Measurements from ENCODE around the gene CDKN2B-AS1.

The CDKN2B-AS1 gene

DNA sequence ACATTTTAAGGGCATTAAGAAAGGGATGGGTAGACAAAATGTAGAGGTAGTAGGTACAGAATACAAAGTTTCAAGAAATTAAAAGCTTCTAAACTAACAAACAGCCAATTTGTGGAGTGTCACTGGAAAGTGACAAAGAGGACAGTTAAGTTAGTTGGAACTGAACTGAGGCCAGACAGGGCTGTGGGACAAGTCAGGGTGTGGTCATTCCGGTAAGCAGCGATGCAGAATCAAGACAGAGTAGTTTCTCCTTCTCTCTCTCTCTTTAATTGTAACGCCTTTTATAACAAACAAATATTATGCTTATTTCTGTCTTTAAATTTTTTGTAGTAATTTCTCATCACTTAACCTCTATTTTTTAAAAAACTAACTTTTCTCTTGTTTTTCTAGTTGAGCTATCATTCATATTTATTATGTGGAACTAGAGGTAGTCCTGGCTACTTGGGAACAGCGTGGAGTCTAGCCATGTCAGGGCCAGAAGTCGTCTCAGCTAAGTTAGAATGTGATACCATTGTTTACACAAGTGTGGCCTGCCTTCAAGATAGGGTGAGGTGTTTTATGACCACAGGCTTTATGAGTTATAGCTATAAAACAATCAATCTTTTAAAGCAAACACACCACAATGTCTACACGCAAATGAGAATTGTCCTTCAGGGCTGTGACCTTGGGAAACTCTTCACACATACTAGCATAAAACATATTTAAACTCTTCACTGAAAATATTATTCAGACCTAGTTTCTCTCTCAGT is 129.8 kb downstream of the CDKN2B-AS1 start:
- DNase-seq, result no peak

DNA sequence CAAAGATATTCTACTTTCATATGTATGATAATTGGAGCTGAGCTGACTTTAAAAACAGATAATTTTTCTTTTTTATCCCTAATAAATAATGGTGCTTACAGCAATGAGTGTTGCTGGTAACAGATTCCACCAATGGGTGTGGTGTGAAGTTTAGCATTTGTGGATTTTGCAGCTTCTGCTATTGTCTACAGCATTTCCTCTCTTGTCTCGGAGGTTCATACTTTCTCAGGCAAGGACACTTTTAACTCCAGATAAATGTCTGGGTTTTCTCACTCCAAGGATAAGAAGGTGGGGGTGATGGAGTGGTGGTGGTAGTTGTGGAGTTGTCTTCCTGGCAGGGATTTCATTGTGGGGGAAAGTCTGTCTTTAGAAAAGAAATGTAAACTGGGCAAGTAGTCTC is 134.5 kb downstream of the CDKN2B-AS1 start:
- no peak for DNase-seq

DNA sequence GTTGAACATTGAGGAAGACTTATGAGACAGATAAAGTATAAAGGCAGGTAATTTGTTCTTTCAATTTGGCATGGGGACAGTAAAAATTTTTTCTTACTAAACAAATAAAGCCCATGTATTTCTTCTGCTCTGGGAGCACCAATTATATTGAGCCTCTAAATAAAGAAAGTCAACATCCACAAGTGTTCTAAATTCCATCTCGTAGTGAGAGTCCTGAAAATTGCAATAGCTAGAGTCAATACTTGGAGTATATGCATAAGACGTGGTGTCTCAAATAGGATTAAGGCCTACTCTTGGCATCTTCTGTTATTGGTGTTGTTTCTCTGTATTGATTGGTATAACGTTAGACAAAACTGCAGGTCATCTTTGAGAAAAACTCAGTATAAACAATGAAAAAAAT is 135.0 kb downstream of the CDKN2B-AS1 start:
- DNase-seq, result no peak

DNA sequence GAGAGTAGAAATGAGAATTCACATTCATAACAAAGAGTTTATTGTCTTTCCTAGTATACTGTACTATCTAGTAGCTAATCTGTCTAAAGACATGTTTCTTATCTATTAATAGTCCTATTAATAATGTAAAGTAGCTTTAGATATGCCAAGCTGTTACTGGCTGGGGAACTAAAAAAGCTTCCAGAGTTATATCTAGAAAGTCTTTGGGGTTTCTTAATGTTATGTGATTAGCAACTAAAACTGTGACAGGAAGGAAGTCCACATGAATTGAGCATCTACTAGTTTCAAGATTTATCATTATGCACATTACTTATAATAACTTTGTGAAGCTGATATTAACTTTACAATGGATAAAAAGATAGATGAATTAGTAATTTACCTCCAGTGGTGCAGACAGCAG is 137.2 kb downstream of the CDKN2B-AS1 start:
- DNase-seq, result no peak

DNA sequence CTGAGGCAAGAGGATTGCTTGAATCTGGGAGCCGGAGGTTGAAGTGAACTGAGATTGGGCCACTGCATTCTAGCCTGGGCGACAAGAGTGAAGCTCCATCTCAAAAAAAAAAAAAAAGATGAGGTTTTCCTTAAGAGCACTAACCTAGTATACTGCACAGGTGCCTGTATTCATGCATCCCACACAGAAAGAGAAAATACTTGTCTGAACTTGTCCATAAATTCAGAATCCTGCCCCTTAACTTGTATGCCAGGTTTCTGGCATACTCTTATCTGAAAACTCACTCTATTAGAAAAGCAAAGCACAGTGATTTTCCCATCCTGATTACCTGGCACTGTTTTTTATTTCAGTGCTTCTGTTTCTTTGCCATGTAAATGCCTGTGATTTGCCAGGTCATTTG is 139.8 kb downstream of the CDKN2B-AS1 start:
- no peak for DNase-seq

DNA sequence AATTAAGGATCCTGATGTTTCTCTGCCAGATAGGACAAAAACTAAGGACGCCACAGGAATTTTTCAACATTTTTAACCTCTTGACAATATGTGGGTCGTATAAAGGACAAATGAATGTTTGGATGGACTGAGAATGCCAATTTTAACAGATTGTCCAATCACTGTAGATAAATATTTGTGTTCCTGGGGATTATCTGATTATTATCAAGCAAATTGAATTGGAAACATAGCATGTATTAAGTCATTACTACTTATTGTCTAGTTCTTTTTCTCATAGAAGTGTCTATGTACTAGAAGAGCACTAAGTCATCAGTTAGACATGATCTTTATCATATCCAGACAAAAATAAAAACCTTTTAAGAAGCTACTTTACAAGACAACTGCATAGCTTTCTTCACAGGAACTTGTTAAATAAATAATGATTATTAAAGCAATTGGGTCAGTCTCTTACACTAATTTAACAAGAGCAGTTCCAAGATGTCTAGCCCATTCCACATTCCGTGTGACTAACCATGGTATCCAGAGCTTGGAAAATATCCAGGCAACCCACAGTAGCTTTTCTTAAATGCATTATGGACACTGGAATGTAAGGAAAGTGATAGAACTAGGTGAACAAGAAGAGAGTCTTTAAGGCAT is 142.0 kb downstream of the CDKN2B-AS1 start:
- DNase-seq, result no peak

DNA sequence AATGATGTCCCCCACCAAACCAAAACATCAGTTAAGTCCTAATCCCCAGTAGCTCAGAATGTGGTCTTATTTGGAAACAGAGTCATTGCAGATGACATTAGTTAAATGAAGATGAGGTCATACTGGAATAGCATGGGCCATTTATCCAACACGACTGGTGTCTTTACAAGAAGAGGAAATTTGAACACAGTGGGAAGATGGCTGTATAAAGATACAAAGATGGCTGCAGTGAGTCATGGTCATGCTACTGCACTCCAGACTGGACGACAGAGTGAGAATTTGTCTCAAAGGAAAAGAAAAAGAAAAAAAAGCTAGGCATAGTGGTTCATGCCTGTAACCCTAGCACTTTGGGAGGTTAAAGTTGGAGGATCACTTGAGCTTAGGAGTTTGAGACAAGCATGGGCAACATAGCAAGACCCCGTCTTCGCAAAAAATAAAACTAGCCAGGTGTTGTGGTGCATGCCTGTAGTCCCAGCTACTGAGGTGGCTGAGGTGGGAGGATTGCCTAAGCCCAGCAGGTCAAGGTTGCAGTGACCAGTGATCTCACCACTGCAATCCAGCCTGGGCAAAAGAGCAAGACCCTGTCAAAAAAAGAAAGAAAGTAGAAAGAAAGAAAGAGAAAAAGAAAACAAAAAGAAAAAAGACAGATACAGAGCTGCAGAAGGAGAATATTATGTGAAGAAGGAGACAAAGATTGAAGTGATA is 144.5 kb downstream of the CDKN2B-AS1 start:
- no peak for DNase-seq

DNA sequence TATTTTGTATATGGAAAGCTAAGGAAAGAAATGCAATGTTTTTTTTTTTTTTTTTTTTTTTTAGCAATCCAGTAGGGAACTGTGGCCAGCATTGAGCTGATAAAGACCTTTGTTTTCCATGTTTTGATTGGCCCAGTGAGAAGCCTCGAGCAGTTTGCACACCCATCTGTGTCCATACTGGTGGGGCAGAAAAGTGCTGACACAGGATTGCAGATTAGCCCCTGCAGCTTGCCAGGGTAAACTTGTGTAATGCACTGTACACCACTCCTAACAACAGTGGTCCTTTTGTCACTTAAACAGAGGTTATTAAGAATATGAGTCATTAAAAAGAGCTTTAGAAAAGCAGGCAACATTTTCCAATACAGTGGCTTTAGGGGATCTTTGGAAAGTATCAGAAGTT is 147.3 kb downstream of the CDKN2B-AS1 start:
- DNase-seq, result no peak

DNA sequence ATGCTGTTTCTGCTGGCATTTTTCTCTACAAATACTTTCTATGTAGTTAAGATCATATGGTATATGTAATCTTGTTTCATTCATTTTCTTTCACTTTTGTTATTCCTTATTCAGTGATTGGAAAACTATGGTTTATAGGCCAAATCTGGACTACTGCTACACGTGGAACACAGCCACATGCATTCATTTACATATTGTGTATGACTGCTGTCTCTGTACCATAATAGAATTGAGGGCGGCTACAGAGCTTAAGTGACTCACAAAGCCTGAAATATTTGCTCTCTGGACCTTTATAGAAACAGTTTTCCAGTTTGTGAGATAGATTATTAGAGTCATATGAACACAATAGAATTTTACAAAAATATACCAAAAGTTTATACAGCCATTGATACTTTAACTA is 148.1 kb downstream of the CDKN2B-AS1 start:
- no peak for DNase-seq

DNA sequence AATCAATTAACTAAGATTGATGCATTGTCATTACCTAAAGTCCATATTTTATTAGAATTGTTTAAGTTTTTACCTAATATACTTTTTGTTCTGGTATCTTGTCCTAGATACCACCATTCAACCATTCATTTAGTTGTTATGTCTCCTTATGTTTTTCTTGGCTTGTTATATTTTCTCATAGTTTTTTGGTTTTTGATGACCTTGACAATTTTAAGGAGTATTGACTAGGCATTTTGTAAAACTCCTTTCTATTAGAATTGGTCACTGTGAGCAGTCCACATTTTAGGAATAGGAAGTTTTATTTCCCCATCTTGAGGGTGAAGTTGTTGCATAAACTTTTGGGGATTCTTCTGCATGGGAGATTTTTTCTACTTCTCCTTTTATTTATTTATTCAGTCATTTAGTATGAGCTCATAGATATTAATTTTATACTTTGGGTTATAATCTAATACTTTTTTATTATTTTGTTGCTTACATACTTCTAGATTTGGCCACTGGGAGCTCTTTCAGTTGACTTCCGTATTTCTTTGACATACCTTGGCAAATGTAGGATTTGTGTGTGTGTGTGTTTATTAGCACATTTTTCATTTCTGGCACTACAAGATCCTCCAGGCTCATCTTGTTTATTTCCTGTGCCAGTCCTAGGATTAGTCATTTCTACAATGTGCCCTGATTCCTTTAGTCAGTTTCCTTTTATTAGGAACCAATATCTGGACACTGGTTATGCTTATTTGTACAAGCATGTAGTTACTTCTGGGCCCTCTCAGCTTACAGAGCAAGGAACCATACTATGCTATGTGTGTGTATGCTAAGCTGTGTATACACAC is 149.4 kb downstream of the CDKN2B-AS1 start:
- no peak for DNase-seq

DNA sequence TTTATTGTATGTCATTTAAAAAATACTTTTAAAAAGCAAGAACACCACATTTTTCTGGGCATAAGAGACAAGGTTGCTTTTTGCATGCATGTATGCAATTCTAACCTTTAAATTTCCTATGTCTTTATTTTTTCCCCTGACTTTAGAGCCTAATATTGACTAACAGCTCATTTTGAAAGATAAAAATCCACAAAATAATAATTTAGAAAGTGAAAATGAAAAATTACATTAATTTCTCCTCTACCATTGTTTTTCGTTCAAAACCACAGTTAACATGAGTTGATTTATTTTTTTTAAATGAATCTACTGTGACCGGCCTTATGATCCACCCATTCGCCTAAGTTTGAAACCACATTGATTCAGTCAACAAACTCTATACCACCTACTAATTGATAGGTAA is 152.0 kb downstream of the CDKN2B-AS1 start:
- DNase-seq, result no peak

DNA sequence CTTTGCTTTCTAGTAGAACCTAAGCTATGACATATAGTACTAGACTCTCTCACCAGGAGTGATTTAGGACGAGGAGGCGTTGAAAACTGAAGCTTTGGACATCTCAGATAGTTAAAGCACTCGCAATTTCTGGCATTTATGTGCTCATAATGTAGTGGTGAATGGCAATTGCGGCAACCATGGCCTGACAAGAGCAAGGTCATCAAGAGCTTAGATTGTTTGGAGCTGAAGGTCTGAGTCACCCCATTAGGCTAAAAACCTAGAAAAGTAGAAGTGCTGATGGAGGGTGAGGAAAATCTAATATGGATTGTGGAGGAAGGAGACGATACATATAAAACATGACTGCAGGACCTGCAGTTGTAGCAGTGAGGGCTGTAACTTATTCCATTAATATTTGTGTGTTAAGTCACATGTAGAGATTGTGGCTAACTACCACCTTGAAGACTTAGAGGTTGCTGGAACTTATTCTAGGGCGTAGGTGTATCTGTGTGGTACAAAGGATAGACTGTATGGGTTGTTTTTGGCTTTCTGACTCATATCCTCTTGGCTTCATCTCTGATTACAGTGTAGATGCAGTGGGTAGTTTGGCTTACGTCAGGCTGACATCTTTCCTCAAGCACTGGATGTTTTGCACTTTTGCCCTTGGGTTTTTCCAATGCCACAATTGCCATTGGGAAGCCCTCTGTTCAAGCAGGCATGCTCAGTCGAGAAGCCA is 153.4 kb downstream of the CDKN2B-AS1 start:
- no peak for DNase-seq

DNA sequence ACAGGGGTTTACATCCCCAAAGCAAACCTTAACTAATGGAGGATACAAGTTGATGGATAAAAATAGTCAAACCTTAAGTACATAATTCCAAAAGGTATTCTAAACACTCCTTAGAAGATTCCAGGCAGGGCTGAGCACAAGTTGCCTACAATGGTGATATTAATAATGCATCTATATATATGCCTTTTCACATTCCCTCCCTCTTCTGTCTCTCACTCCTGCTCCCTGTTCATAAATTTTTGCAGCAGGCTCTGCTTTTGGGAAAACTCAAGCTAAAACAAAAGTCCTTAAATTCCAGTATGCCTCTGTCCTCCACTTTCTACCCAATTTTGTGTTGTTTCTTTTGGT is 153.9 kb downstream of the CDKN2B-AS1 start:
- DNase-seq, result no peak

DNA sequence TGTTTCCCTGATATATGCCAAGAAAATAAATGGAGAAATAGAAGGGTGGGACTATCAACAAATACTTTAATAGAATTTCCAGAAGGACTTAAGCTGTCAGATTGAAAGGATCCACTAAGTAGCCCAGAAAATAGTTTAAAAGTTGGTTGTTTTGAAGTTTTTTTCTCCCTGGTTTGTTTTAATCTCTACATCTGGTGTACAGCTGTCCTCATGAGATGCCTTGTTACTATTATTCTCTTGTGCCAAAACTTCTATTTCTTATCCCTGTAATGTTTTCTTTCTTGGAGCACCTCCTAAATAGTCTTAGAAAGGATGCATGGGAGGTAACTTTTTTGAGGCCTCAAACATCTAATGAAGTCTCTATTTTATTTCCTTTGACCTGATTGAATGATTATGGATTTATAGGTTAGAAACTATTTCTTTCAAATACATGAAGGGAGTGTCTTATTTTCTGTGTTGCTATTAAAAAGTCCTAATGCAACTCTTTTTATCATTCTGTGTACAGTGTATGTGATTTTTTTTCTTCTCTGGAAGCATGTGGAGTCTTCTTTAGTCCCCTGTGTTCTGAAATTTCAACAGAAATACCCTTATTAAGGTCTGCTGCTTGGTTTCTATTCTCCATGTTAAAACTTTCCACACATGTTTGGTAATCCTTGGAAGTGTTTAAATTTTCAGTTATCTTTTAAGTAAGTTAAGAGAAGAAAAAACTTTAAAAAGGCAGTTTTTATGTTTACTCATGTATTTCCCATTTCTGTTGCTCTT is 154.5 kb downstream of the CDKN2B-AS1 start:
- no peak for DNase-seq

DNA sequence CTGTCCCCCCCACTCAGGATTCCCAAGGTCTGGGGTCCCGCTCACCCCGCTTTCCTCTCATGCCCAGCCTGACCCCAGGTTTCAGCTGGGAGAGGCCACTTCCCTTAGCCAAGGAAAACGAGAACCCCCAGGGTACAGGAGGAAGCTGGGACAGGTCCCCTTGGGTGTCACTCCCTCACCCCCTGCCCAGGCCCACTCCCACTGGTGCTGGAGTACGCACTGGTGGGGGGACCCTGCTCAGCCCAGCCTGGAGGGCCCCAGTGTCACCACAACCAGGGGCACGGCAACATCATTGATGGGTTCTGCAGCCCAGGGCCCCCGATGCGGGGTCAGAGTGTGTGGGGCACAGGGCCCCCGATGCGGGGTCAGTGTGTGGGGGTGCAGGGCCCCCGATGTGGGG is 159.5 kb downstream of the CDKN2B-AS1 start:
- DNase-seq, result no peak

DNA sequence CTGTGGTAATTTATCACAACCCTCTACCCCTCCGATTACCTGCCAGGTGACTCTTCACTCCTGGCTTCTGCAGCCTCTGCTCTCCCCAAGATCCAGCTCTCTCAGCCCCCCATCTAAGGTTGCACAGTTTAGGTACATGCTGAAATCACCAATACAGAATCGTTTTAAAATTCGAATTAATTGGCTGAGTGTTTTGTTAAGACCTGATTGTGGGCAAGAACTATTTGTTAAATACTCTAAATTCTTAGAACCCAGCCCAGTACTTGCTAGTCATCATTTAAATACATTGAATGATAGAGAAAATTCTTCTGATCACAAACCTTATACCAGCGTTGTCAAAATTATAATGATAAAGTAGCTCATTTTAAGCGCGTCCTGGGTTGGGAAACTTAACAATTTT is 162.0 kb downstream of the CDKN2B-AS1 start:
- no peak for DNase-seq

DNA sequence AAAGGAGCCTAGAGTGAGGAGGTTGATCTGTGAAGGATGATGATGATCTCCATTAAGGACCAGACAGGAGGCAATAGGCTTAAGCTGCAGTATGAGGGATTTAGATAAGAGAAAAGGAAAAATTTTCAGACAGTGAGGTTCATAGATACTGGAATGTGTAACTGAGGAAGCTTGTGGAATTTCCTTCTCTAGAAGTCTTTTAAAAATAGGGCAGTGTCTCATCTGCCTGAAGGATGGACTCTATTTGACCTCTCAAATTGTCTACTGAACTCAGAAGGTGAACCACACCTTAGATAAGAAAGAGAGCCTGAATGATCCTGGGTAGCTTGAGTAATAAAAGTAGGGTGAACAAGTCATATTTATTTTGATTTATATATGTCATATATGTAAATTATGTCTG is 162.7 kb downstream of the CDKN2B-AS1 start:
- DNase-seq, result no peak

DNA sequence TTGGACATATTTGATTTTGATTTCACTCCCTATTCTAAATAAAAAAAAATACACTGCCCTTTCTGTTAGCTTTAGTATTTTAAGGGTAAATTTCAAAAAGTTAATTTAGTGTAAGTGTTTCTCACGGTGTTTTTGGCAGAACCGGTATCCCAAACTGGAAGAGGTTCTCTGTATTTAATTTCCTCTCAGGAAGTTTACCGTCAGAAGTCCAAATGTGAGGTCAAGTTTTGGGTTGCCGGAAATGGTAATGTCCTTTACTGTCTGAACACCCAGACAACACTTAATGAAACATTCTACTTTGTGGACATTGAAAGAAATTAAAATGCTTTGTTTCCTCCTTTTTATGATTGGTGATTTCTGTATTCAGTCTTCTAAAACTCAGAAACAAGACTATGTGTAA is 163.2 kb downstream of the CDKN2B-AS1 start:
- DNase-seq, result no peak

DNA sequence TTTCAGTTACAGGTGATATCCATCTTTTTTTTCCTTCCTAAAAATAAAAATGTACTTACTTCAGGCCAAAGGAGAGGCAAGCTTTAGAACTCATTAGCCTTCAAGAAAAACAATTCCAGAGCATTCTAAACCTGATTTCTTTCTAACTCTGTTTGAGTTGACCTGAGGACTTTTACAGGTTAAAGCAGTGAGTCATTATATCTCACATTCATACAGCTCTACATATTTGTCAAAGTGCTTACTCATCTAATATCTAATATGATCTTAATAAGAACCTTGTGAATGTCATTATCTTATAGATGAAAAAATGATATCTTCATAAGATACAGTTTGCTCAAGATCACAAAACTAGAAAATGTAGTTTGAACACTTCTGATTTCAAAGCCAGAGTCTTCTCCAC is 163.7 kb downstream of the CDKN2B-AS1 start:
- no peak for DNase-seq

DNA sequence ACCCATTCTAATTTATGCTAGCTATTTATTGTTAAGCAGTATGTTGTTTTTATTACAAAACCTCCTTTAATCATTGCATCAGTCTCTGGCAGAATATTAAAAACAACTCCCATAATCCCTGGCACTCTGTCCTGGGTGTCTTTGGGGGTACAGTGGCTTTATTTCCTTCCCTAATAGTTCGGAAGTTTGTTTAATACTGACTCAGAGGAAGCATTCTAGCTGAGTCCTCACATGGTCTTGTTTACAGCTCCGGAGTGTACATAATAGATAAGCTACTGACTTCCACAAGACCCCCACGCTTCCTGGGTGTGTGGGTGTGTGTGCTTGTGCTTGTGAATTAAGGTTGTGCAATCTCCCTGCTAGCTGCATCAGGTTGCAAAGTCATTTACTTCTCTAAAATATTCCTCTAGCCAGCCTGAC is 164.3 kb downstream of the CDKN2B-AS1 start:
- no peak for DNase-seq

DNA sequence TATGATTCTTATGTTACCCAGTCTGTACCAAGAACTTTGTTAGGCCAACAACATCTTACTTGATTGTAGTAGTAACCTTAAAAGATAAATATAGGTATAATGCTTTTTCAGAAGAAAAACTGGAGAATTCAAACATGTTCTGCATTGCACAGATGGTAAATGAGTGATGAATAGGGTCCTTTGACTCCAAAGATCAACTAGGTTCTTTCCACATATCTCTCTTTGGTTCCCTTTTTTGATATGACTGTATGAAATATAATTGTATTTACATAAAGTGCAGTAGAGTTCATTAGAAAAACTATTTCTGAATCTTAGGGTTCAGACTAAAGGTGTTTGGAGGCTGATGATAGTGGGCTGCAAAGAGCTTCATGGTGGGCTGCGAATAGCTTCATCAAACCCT is 165.0 kb downstream of the CDKN2B-AS1 start:
- DNase-seq, result no peak

DNA sequence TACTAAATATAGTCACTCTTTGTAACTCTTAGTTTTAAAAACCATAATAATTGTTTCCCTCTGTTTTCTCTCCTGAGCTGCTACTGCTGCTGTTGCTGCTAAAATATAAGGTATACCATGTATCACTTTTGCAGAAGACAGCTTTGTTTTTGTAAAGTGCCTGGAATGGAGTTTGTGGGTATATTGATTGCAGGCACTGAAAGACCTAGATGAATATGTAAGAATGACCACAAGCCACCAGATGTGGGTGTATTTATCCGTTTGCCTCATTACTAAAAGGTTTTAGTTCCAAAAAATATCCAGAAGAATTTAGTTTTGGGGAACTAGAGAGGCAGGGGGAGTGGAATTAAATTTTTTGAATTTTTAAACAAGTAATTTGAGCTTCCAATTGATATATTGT is 165.6 kb downstream of the CDKN2B-AS1 start:
- DNase-seq, result no peak

All from activated gamma-delta T cell (primary cell).